ENCODE results near the gene CBFA2T3.

The CBFA2T3 gene

GRCh38 chr16:88965826-88966480, 11.1 kb downstream of the CBFA2T3 start:
- no peaks in the 10 kb centered on the region for H3K27me3 ChIP-seq (ENCODE audit: control insufficient read depth, insufficient read depth, low read length)
- no peaks in the 10 kb centered on the region; the same call in 1 of the 2 replicates for H3K4me1 ChIP-seq (ENCODE audit: control insufficient read depth, insufficient read depth, low read length)
- H3K4me3 ChIP-seq (ENCODE audit: low read length): no peak overlapping the region
- DNase-seq (ENCODE audit: low read depth, low spot score): no peak
- H3K9me3 ChIP-seq (ENCODE audit: control insufficient read depth, insufficient read depth, low read length): no peaks in the 10 kb centered on the region
- no peak overlapping the region for H3K27ac ChIP-seq (ENCODE audit: low read length)
- H3K36me3 ChIP-seq (ENCODE audit: control insufficient read depth, insufficient read depth, low read length): no peaks in the 10 kb centered on the region; the same call in 1 of the 2 replicates
- WGBS (ENCODE audit: insufficient coverage, insufficient read length): no CpG with 5 or more reads among the region's 19 CpGs

GRCh38 chr16:88965411-88965810, 11.6 kb downstream of the CBFA2T3 start:
- Histone ChIP-seq H3K4me3 (ENCODE audit: low read length) (no peak overlapping the region), H3K9me3 (ENCODE audit: control insufficient read depth, insufficient read depth, low read length) (no peaks in the 10 kb centered on the region), H3K27ac (ENCODE audit: low read length) (no peak overlapping the region), H3K27me3 (ENCODE audit: control insufficient read depth, insufficient read depth, low read length) (no peaks in the 10 kb centered on the region), H3K4me1 (ENCODE audit: control insufficient read depth, insufficient read depth, low read length) (no peaks in the 10 kb centered on the region; the same call in 1 of the 2 replicates), H3K36me3 (ENCODE audit: control insufficient read depth, insufficient read depth, low read length) (no peaks in the 10 kb centered on the region; the same call in 1 of the 2 replicates)
- DNase-seq (ENCODE audit: low read depth, low spot score): no peak
- no CpG with 5 or more reads among the region's 8 CpGs for WGBS (ENCODE audit: insufficient coverage, insufficient read length)

- no peaks in the 10 kb centered on the region; the same call in 1 of the 2 replicates for H3K36me3 ChIP-seq (ENCODE audit: control insufficient read depth, insufficient read depth, low read length)
- no peak overlapping the region for H3K27ac ChIP-seq (ENCODE audit: low read length)
- no peaks in the 10 kb centered on the region for H3K9me3 ChIP-seq (ENCODE audit: control insufficient read depth, insufficient read depth, low read length)
- H3K4me1 ChIP-seq (ENCODE audit: control insufficient read depth, insufficient read depth, low read length): no peaks in the 10 kb centered on the region
- H3K4me3 ChIP-seq (ENCODE audit: low read length): no peak overlapping the region
- DNase-seq (ENCODE audit: low read depth, low spot score): no peak
- H3K27me3 ChIP-seq (ENCODE audit: control insufficient read depth, insufficient read depth, low read length): no peaks in the 10 kb centered on the region
Observed at GRCh38 chr16:88964636-88965035, 12.4 kb downstream of the CBFA2T3 start.

- no peaks in the 10 kb centered on the region for H3K4me1 ChIP-seq (ENCODE audit: control insufficient read depth, insufficient read depth, low read length)
- no peaks in the 10 kb centered on the region for H3K9me3 ChIP-seq (ENCODE audit: control insufficient read depth, insufficient read depth, low read length)
- H3K27ac ChIP-seq (ENCODE audit: low read length): no peak overlapping the region
- H3K36me3 ChIP-seq (ENCODE audit: control insufficient read depth, insufficient read depth, low read length): no peaks in the 10 kb centered on the region; the same call in 1 of the 2 replicates
- no peak for DNase-seq (ENCODE audit: low read depth, low spot score)
- no CpG with 5 or more reads among the region's 20 CpGs for WGBS (ENCODE audit: insufficient coverage, insufficient read length)
- no peak overlapping the region for H3K4me3 ChIP-seq (ENCODE audit: low read length)
- H3K27me3 ChIP-seq (ENCODE audit: control insufficient read depth, insufficient read depth, low read length): no peaks in the 10 kb centered on the region
Observed at GRCh38 chr16:88963583-88963982, 13.4 kb downstream of the CBFA2T3 start.

- Histone ChIP-seq H3K4me1 (ENCODE audit: control insufficient read depth, insufficient read depth, low read length) (no peaks in the 10 kb centered on the region), H3K36me3 (ENCODE audit: control insufficient read depth, insufficient read depth, low read length) (no peaks in the 10 kb centered on the region; the same call in 1 of the 2 replicates), H3K27ac (ENCODE audit: low read length) (no peak overlapping the region), H3K27me3 (ENCODE audit: control insufficient read depth, insufficient read depth, low read length) (no peaks in the 10 kb centered on the region), H3K9me3 (ENCODE audit: control insufficient read depth, insufficient read depth, low read length) (no peaks in the 10 kb centered on the region), H3K4me3 (ENCODE audit: low read length) (no peak overlapping the region)
- no peak for DNase-seq (ENCODE audit: low read depth, low spot score)
- WGBS (ENCODE audit: insufficient coverage, insufficient read length): no CpG with 5 or more reads among the region's 23 CpGs
Observed at GRCh38 chr16:88962478-88963152, 14.4 kb downstream of the CBFA2T3 start.

GRCh38 chr16:88961011-88961410, 16.0 kb downstream of the CBFA2T3 start:
- Histone ChIP-seq H3K27ac (ENCODE audit: low read length) (no peak overlapping the region), H3K9me3 (ENCODE audit: control insufficient read depth, insufficient read depth, low read length) (no peaks in the 10 kb centered on the region), H3K36me3 (ENCODE audit: control insufficient read depth, insufficient read depth, low read length) (no peaks in the 10 kb centered on the region), H3K27me3 (ENCODE audit: control insufficient read depth, insufficient read depth, low read length) (no peaks in the 10 kb centered on the region), H3K4me3 (ENCODE audit: low read length) (no peak overlapping the region), H3K4me1 (ENCODE audit: control insufficient read depth, insufficient read depth, low read length) (no peaks in the 10 kb centered on the region)
- no CpG with 5 or more reads among the region's 9 CpGs for WGBS (ENCODE audit: insufficient coverage, insufficient read length)
- no peak for DNase-seq (ENCODE audit: low read depth, low spot score)

- DNase-seq (ENCODE audit: low read depth, low spot score): no peak
- Histone ChIP-seq H3K4me3 (ENCODE audit: low read length) (no peak overlapping the region; the same call in 1 of the 2 replicates), H3K9me3 (ENCODE audit: control insufficient read depth, insufficient read depth, low read length) (no peaks in the 10 kb centered on the region), H3K27ac (ENCODE audit: low read length) (no peak overlapping the region), H3K4me1 (ENCODE audit: control insufficient read depth, insufficient read depth, low read length) (no peaks in the 10 kb centered on the region), H3K27me3 (ENCODE audit: control insufficient read depth, insufficient read depth, low read length) (no peaks in the 10 kb centered on the region), H3K36me3 (ENCODE audit: control insufficient read depth, insufficient read depth, low read length) (no peaks in the 10 kb centered on the region)
- no CpG with 5 or more reads among the region's 3 CpGs for WGBS (ENCODE audit: insufficient coverage, insufficient read length)
Observed at GRCh38 chr16:88960516-88960915, 16.5 kb downstream of the CBFA2T3 start.

- WGBS (ENCODE audit: insufficient coverage, insufficient read length): no CpG with 5 or more reads among the region's 18 CpGs
- no peaks in the 10 kb centered on the region for H3K9me3 ChIP-seq (ENCODE audit: control insufficient read depth, insufficient read depth, low read length)
- H3K4me1 ChIP-seq (ENCODE audit: control insufficient read depth, insufficient read depth, low read length): no peaks in the 10 kb centered on the region
- no peaks in the 10 kb centered on the region for H3K36me3 ChIP-seq (ENCODE audit: control insufficient read depth, insufficient read depth, low read length)
- no peak overlapping the region for H3K27ac ChIP-seq (ENCODE audit: low read length)
- no peaks in the 10 kb centered on the region for H3K27me3 ChIP-seq (ENCODE audit: control insufficient read depth, insufficient read depth, low read length)
- no peak for DNase-seq (ENCODE audit: low read depth, low spot score)
- H3K4me3 ChIP-seq (ENCODE audit: low read length): no peak overlapping the region
Observed at GRCh38 chr16:88959022-88959421, 18.0 kb downstream of the CBFA2T3 start.

GRCh38 chr16:88957887-88958577, 19.0 kb downstream of the CBFA2T3 start:
- DNase-seq (ENCODE audit: low read depth, low spot score): no peak
- no peaks in the 10 kb centered on the region for H3K4me1 ChIP-seq (ENCODE audit: control insufficient read depth, insufficient read depth, low read length)
- H3K36me3 ChIP-seq (ENCODE audit: control insufficient read depth, insufficient read depth, low read length): no peaks in the 10 kb centered on the region
- H3K4me3 ChIP-seq (ENCODE audit: low read length): no peak overlapping the region
- H3K27me3 ChIP-seq (ENCODE audit: control insufficient read depth, insufficient read depth, low read length): no peaks in the 10 kb centered on the region
- H3K27ac ChIP-seq (ENCODE audit: low read length): no peak overlapping the region
- no CpG with 5 or more reads among the region's 25 CpGs for WGBS (ENCODE audit: insufficient coverage, insufficient read length)
- no peaks in the 10 kb centered on the region for H3K9me3 ChIP-seq (ENCODE audit: control insufficient read depth, insufficient read depth, low read length)

GRCh38 chr16:88957433-88957767, 19.6 kb downstream of the CBFA2T3 start:
- WGBS (ENCODE audit: insufficient coverage, insufficient read length): no CpG with 5 or more reads among the region's 9 CpGs
- H3K27ac ChIP-seq (ENCODE audit: low read length): no peak overlapping the region
- no peaks in the 10 kb centered on the region for H3K4me1 ChIP-seq (ENCODE audit: control insufficient read depth, insufficient read depth, low read length)
- no peaks in the 10 kb centered on the region for H3K27me3 ChIP-seq (ENCODE audit: control insufficient read depth, insufficient read depth, low read length)
- H3K9me3 ChIP-seq (ENCODE audit: control insufficient read depth, insufficient read depth, low read length): no peaks in the 10 kb centered on the region
- DNase-seq (ENCODE audit: low read depth, low spot score): no peak
- no peak overlapping the region for H3K4me3 ChIP-seq (ENCODE audit: low read length)
- no peaks in the 10 kb centered on the region for H3K36me3 ChIP-seq (ENCODE audit: control insufficient read depth, insufficient read depth, low read length)

Data from iPS DF 6.9 (cell line).